ENCODE measurements around the gene WDR86. TPM values are rescaled to one million over a fixed set of nuclear protein-coding genes. Genes with fewer than 3 reads are reported as not detected.

WDR86 gene
- total RNA-seq, 1 donor from 2014 or later: not detected

Other genes with a start within 250 kb of the WDR86 start
- not detected in 2 replicates for gene GBX1, start 242.3 kb downstream of the WDR86 start, total RNA-seq
- gene ASB10, start 222.8 kb downstream of the WDR86 start, total RNA-seq: not detected in 2 replicates
- gene H2BK1, start 199.6 kb downstream of the WDR86 start, total RNA-seq: not detected in 2 replicates
- gene ABCF2, start 182.8 kb downstream of the WDR86 start, total RNA-seq: 81.7 and 85.4 TPM in 2 replicates
- gene CHPF2, start 177.6 kb downstream of the WDR86 start, total RNA-seq: 45.6 and 48.5 TPM in 2 replicates
- 2.4 and 3.1 TPM in 2 replicates for gene SMARCD3, start 161.3 kb downstream of the WDR86 start, total RNA-seq
- gene NUB1, start 68.2 kb downstream of the WDR86 start, total RNA-seq: 40.3 and 41.2 TPM in 2 replicates
- gene CRYGN, start 30.1 kb upstream of the WDR86 start, total RNA-seq: 0.22 TPM in 1 of 2 replicates, not detected in the other
- gene RHEB, start 109.9 kb upstream of the WDR86 start, total RNA-seq: 62.5 and 65.5 TPM in 2 replicates

Measured in activated T-helper 1 cell treated with anti-CD3 and anti-CD28 coated beads, Interleukin-12 subunit alpha, Interleukin-12 subunit beta, Interleukin-2, Interleukin-4 antibody, amounts not matched to agents 30 ng/mL and 10 ng/mL and 1 ng/mL, durations not matched to agents 14 hours and 24 hours and 36 hours (primary cell).